ENCODE results near the gene LRRC23. TPM values are rescaled to one million over a fixed set of nuclear protein-coding genes. Genes with fewer than 3 reads are reported as not detected.
"Not testable (repeated sequence)": the region's sequence is repeated elsewhere in the genome, so short reads cannot be mapped to it uniquely, and the experiment has no call there.

Gene LRRC23, protein sequence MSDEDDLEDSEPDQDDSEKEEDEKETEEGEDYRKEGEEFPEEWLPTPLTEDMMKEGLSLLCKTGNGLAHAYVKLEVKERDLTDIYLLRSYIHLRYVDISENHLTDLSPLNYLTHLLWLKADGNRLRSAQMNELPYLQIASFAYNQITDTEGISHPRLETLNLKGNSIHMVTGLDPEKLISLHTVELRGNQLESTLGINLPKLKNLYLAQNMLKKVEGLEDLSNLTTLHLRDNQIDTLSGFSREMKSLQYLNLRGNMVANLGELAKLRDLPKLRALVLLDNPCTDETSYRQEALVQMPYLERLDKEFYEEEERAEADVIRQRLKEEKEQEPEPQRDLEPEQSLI
- 3.5 and 3.6 TPM in 2 replicates for total RNA-seq (2014; rRNA removed; shearing (Covaris generic))
- 7.3 and 8.3 TPM in 2 replicates for polyA plus RNA-seq (2015; cell fraction: cytosol; rRNA removed)
- polyA plus RNA-seq (2015; cell fraction: nucleus; rRNA removed): 5.1 and 7.0 TPM in 2 replicates

DNA sequence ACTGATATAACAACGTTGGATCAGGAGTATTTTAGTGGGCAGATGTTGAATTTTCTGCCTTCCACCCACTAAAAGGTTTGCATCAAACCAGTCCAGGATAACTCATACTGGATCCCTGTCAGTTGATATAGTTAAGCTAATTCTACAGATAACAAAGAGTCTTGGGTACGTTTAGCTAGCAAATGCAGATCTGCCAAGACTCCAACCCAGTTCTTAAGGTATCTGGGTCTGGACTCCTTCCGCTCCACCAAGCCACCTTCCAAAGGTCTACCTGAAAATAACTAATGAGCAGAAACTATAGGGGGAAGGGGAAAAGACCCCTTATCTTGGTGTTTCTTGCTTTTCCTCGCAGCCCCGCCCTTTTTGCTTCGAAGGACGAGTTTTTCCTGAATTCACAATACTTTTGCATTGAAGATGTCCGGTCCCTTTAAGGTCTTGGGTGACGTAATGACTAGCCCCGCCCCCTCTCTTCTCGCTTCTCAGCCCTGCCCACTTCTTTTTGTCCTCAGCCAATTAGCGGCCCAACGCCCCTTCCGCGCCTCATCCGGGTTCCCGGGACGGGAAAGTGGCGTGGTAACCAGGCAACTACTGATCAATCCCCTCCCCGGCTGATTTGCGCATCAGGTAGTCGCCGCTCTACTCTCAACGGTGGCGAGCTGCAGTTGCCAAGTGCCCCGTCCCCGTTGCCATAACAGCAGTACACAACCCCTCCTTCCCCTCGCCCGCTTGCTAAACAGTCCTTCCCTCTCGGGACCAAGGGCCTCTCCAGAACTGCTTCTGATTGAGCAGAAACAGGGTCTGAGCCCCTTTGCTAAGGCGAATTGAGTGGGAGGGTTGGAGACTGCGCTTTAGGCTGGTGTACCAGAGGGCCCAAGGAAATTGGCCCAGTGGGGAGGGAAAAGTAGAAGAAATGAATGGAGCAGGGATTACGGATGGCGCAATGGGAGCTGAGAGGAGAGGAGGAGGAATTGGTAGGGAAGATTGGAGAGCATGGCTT, at the start of gene LRRC23:
Gene LRRC23 (plus strand): TSS at position 543 of the 997 bp plus-strand sequence. CDS start 812 bp downstream, outside the sequence.
- DNase-seq (ENCODE audit: low read depth): peak; percentile 94

DNA sequence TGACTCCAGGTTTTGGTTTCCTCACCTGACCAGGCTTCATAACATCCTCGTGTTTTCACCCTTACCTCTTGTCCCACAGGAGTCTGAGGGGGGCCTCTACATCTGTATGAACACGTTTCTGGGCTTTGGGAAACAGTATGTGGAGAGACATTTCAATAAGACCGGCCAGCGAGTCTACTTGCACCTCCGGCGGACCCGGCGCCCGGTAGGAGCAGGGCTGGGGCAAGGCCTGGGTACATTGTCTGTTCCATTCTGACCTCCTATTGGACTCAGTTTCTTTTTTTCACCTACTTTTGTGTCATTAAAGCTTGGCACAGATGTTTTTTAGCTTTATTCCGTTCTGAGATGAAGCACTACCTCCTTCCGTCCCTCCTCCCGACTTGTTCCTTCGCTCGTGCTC, 49.3 kb upstream of the LRRC23 start:
- no peak for DNase-seq (ENCODE audit: low read depth)

- DNase-seq (ENCODE audit: low read depth): no peak
Measured at GRCh38 chr12:6858799-6859198, 45.8 kb upstream of the LRRC23 start.

DNA sequence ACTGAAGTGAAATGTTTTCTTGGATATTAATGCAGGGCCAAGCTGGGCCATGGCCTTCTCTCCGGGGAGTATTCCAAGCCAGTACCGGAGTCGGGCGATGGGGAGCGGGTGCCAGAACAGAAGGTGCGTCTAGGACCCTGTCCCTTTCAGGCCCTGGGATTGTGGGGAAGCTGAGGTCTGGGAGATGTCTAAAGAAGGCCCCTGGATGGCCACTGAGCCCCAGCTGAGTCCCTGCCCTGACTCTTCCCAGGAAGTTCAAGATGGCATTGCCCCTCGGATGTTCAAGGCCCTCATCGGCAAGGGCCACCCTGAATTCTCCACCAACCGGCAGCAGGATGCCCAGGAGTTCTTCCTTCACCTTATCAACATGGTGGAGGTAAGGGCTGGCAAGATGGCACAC, 44.5 kb upstream of the LRRC23 start:
- no peak for DNase-seq (ENCODE audit: low read depth)

GRCh38 chr12:6860942-6861341, 43.7 kb upstream of the LRRC23 start:
- DNase-seq (ENCODE audit: low read depth): no peak

DNA sequence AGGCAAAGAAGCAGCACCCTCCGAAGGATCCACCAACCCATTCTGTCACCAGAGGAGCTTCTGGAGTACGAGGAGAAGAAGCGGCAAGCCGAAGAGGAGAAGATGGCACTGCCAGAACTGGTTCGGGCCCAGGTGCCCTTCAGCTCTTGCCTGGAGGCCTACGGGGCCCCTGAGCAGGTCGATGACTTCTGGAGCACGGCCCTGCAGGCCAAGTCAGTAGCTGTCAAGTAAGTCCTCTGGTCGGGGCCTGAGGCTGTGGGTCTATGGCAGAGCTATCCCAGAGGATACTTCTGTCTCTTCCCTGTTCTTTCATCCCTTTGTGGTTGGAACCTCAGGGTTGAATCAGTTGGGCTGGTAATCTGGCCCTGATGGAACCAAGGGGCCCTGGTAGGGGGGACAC, 43.2 kb upstream of the LRRC23 start:
- DNase-seq (ENCODE audit: low read depth): no peak

- DNase-seq (ENCODE audit: low read depth): no peak
Measured at GRCh38 chr12:6863033-6863432, 41.6 kb upstream of the LRRC23 start.

DNA sequence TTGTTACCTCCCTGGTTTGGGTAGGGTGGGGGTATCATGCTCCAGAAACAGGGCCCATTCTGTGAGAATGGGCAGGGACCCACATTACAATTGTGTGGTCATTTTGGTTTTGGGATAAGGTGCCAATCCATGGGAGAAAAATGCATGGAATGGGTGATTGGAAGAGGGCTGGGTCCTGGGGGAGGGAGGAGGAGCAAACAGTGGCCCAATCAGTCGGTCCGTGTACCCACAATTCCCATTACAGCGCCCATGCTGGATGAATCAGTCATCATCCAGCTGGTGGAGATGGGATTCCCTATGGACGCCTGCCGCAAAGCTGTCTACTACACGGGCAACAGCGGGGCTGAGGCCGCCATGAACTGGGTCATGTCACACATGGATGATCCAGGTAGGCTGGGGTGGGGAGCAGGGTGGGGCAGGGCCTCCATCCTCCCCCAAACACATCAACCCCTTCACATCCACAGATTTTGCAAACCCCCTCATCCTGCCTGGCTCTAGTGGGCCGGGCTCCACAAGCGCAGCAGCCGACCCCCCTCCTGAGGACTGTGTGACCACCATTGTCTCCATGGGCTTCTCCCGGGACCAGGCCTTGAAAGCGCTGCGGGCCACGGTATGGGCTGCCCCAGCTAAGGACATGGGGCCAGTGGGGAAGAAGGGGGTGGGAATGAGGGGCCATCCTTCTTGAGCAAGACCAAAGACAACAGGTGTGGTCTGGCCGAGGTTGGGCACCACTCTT, 40.9 kb upstream of the LRRC23 start:
- no peak for DNase-seq (ENCODE audit: low read depth)

- not testable (repeated sequence) for DNase-seq (ENCODE audit: low read depth)
Measured at GRCh38 chr12:6865307-6865706, 39.3 kb upstream of the LRRC23 start.

GRCh38 chr12:6866163-6866919, 38.3 kb upstream of the LRRC23 start:
- no peak for DNase-seq (ENCODE audit: low read depth)

DNA sequence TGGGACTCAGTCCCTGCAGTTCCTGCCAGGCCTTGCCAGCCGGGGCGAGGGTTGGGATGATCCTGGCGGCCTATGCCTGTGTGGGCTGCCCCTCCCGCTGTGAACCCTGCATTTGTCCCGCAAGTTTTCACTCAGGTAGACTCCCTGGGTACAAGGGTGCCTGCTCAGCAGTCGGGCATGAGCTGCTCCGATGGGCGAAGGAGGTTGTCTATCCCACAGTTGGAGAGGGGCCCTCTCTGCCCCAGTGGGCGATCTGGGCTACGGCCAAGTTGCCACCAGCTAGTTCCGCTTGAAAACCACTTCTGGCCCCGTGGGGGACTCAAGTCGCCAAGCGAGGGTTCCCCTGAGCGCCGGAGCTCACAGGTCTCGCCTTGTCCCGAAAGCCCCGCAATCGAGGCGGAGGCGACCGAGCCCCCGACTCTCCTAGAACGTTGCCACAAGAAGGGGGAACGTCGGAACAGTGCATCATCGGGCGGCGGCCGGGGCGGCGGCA, 37.7 kb upstream of the LRRC23 start:
- DNase-seq (ENCODE audit: low read depth): no peak

DNA sequence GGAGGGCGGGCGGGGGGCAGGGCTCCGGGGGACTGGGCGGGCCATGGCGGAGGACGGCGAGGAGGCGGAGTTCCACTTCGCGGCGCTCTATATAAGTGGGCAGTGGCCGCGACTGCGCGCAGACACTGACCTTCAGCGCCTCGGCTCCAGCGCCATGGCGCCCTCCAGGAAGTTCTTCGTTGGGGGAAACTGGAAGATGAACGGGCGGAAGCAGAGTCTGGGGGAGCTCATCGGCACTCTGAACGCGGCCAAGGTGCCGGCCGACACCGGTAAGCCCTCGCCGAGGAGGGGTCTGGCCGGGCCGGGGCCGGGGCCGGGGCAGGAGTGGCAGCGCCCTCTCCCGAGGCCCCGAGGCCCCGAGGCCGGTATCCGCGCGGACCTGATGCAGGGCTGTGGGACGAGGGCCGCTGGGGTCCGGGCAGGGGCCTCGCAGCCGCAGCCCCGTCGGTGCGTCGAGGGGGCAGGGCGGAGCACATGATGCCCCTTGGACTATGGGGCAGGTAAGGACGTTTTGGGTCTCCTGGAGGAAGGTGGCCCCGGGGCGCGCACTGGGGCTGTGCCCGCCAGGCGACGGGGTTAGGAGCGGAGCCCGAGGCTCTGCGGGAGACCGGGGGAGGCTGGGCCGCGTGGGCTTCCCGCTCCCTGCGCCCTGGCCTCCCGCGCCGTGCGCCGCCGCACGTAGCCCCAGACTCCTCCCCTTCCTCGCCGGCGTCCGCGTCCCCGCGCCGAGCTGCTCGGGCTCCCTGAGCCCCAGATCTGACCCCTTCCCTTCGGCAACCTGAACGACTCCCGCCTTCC, 37.0 kb upstream of the LRRC23 start, which contains the start of gene TPI1:
Gene TPI1 (plus strand): TSS at position 119 of the 798 bp plus-strand sequence. CDS start 36 bp downstream, at position 155.
- DNase-seq (ENCODE audit: low read depth): peak; percentile 72

DNA sequence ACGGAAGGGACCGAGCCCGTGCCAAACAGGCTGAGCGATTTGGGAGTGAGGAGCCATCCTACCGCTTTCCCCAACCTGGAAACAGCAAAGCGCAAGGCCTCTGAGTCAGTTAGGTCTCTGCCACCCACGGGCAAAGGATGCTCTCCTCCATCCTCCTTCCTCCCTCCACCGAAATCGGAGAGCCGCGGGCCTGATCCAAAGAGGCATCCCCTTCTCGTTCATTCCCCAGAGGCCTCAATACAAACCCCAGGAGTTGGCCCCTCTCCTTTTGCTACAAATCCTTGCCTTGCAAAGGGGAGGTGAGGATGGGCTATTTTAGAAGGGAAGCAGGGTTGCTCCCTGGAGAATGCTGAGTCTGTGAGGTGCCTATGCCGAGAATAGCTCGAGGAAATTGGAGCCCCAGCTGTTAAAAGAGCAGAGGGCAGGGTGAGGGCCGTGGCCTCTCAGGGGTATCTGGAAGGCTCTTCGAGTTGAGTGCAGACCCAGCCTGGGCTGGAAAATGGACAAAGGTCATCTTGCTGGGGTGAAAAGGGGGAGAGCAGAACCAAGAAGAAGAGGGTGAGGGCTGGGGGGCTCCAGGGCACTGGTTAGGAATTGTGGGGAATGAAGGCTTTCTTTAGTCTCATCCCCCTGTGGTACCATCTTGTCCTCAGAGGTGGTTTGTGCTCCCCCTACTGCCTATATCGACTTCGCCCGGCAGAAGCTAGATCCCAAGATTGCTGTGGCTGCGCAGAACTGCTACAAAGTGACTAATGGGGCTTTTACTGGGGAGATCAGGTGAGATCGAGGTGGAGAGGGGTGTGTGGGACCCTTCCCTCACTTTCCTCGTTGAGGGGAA, 36.2 kb upstream of the LRRC23 start:
- peak; percentile 42 for DNase-seq (ENCODE audit: low read depth)

DNA sequence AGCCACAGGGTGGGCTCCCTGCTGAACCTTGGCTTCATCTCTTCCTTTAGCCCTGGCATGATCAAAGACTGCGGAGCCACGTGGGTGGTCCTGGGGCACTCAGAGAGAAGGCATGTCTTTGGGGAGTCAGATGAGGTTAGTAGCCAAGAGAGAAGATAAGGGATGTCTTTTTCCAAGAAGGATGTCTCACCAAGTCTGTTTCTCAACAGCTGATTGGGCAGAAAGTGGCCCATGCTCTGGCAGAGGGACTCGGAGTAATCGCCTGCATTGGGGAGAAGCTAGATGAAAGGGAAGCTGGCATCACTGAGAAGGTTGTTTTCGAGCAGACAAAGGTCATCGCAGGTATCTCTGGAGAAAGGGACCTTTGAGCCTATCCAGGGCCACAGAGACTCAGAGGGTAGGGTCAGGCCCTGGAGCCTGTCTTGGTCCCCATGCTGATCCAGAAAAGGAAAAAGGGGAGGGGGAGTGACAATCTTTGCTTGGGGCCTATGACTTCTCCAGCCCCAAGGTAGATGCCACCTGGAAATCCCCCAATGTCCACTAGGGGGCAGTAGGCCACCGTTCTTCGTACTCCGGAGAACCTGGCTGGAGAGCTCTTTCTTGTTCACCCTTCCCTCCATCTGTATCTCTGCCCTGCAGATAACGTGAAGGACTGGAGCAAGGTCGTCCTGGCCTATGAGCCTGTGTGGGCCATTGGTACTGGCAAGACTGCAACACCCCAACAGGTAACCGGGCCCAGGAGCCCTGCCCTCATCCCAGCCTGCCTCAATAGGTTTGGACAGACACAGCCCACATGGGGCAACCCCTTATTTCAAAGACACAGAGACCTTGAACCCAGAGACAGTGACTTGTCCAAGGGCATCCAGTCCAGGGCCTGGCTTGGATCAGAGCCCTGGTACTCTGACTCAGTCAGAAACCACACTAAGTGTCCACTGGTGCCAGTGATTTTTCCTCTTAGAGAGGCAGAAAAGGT, 35.3 kb upstream of the LRRC23 start:
- DNase-seq (ENCODE audit: low read depth): peak; percentile 71

- DNase-seq (ENCODE audit: low read depth): not testable (repeated sequence)
Measured at GRCh38 chr12:6870304-6870703, 34.3 kb upstream of the LRRC23 start.

GRCh38 chr12:6871052-6871957, 33.3 kb upstream of the LRRC23 start:
- peak; percentile 65 for DNase-seq (ENCODE audit: low read depth)

Data from HT1080 (cell line).